HG03175 (cell line): ENCODE measurements around the gene TNS4.
"Not testable (repeated sequence)": the region's sequence is repeated elsewhere in the genome, so short reads cannot be mapped to it uniquely, and the experiment has no call there.

Experiments used
- ATAC-seq: cut with Tn5 transposase; IDR thresholded peaks from one replicate; pipeline ENCODE4 v1.9.1; 2021; ENCODE audit warnings: mild to moderate bottlenecking, moderate library complexity; ENCODE audit not compliant: unreplicated experiment

Gene TNS4, protein sequence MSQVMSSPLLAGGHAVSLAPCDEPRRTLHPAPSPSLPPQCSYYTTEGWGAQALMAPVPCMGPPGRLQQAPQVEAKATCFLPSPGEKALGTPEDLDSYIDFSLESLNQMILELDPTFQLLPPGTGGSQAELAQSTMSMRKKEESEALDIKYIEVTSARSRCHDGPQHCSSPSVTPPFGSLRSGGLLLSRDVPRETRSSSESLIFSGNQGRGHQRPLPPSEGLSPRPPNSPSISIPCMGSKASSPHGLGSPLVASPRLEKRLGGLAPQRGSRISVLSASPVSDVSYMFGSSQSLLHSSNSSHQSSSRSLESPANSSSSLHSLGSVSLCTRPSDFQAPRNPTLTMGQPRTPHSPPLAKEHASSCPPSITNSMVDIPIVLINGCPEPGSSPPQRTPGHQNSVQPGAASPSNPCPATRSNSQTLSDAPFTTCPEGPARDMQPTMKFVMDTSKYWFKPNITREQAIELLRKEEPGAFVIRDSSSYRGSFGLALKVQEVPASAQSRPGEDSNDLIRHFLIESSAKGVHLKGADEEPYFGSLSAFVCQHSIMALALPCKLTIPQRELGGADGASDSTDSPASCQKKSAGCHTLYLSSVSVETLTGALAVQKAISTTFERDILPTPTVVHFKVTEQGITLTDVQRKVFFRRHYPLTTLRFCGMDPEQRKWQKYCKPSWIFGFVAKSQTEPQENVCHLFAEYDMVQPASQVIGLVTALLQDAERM

DNA sequence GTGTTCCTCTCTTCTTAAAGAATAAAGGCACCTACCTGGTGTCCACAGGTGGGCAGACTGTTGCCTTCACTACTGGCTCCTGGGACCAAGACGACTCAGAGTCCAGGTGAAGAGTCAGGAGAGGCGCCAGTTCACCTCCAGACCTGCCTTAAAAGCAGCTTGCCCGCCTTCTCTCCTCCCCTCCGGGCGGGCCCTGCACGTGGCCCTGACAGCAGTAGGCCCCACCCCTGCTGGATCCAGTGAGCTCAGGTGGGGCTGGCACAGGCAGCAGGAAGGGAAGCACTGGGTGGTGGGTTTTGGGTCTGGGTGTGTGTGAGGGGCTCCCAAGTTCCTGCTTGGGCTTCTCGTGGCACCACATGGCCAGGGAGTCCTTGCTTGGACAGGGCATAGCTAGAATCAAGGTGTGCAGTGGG, at the start of gene TNS4:
TNS4 (minus strand) TSS at position 125 of the 413 bp plus-strand sequence. CDS start 5,198 bp downstream, outside the sequence.
- ATAC-seq = no peak

DNA sequence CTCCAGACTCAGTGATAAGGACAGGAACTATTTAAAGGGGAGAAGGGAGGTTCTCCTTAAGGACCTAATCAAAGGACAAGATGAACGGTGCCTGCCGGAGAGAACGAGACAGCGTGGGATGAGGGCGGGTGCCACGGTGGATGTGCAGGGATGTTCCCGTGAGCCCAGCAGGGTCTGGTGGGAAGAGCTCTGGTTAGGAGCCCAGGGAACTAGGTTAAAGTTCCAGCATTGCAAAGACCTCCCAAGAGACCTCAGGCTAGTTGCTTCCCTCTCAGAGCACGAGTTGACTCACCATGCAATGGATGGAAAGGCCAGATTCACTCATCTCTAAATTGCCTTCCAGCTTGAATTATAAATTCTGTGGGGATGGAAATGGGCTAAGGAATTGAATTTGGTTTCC, 49.2 kb upstream of the TNS4 start:
- no peak for ATAC-seq

- no peak for ATAC-seq
Measured at GRCh38 chr17:40548982-40549685, 47.7 kb upstream of the TNS4 start.

DNA sequence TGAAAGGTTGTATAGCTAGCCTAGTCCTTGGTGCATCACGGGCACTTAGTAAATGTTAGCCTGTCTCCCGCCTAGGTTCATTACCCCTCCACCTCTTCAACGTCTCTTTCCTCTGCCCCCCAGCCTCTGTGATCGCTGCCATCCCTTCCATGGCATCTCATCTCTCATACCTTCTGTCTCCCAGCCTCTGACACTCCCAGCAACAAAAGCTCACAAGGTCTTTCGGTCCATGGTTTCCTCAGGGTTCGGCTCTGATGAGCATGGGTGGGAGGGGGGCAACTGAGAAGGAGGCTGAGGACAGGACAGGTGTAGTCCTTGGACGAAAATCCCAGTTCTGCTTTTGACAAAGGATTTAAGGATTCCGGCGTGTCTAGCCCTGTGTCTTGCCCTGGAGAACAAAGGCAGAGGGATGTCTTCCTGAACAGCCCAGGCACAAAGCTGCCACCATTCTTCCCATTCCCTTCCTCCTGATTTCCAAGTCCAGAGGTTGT, 47.1 kb upstream of the TNS4 start:
- ATAC-seq = no peak

DNA sequence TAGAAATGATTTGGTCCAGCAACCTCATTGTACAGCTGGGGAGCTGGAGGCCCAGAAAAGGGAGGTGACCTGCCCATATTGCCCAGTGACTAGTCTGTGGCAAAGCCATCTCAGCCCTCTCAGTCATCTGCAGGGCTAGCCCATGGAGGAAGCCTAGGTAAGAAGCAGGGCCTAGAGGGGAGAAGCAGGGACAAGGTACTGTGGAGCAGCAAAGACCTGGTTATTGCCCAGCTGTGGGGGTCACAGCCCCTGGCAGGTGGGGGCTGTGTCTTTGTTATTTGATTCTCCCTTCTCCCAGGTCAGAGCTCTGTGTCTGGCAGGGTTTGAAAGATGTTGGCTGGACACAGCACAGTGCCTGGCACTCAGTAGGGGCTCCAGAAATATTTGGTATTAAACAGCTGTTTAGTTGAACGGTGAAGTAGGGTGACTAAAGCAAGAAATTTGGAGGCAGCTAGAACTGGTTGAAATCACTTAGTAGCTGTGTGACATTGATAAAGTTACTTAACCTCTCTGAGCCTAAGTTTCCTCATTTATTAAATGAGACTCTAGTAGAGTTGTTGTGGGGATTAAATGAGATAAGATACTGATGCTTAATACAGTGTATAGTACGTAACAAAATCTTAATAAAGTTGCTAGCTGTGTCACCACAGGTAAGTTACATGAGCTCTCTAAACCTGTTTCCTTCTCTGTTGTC, 46.5 kb upstream of the TNS4 start:
- ATAC-seq = no peak

DNA sequence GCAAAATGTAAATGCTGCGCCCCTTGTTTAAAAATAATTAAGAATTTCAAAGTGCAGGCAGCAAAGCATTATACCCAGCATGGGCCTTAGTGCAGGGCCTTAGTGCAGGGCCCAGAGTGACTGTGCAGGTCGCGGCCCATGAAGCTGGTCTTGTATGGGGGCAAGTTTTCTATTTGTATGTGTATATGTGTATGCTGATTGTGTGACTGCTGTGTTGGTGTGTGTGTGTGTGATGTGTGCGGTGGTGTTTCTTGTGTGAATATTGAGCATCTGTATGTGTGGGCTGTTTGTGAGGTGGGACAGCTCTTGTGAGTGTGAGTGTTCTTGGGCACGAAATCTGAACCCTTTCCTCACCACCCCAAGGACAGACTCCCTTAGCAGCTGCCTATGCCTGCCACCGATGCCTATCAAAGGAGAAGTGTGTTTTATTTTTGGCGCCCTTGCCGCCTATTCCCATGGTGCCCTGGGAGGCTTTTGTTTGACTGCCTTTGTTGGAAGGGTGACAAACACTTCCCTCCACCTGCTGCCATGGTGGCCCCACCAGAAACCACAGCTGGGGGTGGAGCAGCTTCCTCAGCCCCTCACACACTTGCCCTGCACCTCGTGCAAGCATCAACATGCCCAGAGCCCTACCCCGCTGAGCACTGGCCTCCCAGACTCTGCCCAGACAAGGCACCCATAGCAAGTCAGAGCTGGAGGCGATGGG, 45.8 kb upstream of the TNS4 start:
- ATAC-seq = no peak

DNA sequence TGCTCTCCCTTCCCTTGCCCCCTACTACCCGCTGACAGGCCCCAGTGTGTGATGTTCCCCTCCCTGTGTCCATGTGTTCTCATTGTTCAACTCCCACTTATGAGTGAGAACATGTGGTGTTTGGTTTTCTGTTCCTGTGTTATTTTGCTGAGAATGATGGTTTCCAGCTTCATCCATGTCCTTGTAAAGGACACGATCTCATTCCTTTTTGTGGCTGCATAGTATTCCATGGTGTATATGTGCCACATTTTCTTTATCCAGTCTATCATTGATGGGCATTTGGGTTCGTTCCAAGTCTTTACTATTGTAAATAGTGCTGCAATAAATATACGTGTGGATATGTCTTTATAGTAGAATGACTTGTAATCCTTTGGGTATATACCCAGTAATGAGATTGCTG, 45.1 kb upstream of the TNS4 start:
- not testable (repeated sequence) for ATAC-seq

GRCh38 chr17:40545660-40546059, 44.2 kb upstream of the TNS4 start:
- ATAC-seq = no peak

- ATAC-seq = no peak
Measured at GRCh38 chr17:40542558-40543411, 41.4 kb upstream of the TNS4 start.

DNA sequence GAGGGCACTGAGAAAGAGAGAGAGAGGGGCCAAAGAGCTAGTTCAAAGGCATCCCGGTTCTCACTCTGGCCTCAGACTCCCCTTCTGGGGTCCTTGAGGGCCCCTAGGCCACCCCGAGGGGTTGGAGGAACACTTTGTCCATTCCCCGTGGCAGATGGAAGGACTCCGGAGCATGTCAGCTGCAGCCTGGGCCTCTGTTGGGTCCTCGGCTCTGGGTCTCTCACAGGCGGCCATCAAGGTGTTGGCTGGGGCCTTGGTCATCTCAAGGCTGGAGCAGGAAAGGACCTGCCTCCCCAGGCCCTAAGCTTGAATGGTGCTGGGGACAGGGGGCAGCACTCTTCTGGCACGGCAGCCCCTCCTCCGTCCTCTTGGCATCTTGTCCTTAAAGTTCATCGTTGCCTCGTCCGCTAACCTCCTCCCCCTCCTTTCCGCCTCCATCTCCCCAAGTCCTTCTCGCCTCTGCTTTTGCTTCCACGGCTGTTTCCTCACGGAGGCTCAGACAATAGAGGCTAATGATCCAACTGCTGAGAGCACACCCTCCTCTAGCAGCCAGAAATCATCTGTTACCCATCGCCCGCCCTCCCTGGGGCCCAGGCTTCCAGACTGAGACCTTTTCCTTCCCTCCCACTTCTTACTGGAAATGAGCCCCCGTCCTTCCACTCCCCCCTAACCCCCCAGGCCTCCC, 40.6 kb upstream of the TNS4 start:
- no peak for ATAC-seq

DNA sequence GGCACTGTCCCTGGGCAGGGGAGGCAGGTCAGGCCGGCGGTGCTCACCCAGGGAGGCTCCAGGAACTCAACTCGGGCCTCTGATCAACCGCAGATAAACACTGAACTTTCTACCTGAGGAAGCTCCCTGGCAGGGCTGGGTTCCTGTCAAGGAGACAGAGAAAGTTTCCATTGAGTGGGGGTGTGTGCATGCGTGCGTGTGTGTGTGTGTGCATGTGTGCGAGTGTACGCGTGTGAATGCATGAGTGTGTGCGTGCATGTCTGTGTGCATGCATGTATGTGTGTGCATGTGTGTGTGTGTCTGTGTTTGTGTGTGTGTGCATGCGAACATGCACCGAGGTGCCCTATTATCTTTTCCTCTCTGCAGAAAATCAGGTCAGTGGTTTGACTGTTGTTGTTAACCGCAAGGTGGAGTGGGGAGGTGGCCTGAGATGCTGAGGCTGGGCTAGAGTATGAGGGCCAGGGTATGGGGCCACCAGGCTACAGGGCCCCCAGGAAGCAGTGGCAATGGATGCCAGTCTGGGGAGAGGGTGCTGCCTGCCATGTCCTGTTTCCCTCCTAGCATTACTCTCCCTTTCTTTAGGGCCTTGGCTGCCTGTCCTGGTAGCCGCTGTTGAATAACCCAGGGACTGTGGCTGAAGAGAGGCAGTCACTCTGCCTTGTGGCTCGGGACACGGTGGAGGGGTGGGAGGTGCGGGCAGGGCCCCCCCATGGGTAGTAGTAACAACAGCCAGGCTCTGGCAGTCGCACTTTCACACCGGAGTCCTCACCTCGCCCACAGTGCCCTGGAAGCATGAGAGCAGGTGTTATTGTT, 39.8 kb upstream of the TNS4 start:
- ATAC-seq = no peak

- ATAC-seq = no peak
Measured at GRCh38 chr17:40540448-40540847, 39.0 kb upstream of the TNS4 start.

DNA sequence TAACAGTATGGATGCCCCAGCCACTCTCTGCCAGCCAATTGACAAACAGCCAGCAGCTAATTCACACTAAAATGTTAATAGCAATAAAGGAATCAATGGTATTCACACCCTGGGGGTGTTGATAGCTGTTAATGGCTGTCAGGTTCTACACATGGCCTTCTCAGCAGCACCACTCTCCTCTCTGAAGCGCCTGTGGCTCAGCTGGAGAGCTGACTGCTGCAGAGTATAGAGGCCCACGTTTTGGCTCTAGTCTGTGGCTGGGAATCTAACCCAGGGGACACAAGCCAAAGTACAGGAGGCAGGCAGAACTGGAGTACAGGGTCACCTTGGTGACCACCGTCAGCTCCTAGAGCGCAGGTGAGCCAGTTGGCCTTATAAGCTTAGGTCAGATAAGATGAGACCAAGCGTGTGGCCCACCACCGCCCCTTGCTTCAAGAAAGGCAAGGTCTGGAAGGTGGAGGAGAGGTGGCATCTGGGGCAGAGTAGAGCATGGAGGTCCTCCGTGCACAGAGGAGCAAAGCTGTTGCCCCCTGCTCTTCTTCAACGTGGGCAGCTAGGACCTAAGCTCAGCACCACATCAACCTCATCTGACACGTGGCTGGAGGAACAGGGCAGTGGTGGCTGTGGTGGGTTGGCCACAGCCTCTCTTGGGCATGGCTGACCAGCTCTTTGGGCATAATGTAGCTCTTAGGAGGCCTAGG, 38.4 kb upstream of the TNS4 start:
- no peak for ATAC-seq

DNA sequence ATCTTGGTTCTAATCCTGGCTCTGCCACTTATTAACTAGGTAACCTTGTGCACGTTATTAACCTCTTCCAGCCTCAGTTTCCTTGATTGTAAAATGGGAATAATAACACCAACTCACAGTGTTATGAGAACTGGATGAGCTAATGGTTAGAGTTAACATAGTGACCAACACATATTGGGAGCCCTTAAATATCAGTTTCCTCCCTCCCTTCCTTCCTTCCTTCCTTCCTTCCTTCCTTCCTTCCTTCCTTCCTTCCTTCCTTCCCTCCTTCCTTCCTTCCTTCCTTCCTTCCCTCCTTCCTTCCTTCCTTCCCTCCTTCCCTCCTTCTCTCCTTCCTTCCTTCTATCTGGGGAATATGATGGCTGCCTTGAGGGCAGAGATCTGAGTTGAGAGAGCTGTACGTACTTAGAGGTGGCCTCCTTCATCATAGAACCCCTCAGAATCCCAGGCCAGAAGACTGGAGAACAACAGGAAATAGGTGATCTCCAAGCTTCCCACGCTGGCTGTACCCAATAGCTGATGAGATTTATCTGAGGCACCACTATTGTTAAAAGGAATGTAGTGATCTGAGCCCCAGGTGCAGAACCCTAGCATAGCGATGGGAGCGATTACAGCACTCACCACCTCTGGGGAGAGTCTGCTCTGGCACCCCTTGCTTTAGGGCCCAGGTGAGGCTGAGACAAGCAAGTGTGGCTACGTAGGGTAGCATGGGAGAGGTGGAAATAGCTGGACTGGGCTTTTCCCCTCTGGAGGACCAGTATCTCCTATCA, 37.7 kb upstream of the TNS4 start:
- ATAC-seq = no peak

DNA sequence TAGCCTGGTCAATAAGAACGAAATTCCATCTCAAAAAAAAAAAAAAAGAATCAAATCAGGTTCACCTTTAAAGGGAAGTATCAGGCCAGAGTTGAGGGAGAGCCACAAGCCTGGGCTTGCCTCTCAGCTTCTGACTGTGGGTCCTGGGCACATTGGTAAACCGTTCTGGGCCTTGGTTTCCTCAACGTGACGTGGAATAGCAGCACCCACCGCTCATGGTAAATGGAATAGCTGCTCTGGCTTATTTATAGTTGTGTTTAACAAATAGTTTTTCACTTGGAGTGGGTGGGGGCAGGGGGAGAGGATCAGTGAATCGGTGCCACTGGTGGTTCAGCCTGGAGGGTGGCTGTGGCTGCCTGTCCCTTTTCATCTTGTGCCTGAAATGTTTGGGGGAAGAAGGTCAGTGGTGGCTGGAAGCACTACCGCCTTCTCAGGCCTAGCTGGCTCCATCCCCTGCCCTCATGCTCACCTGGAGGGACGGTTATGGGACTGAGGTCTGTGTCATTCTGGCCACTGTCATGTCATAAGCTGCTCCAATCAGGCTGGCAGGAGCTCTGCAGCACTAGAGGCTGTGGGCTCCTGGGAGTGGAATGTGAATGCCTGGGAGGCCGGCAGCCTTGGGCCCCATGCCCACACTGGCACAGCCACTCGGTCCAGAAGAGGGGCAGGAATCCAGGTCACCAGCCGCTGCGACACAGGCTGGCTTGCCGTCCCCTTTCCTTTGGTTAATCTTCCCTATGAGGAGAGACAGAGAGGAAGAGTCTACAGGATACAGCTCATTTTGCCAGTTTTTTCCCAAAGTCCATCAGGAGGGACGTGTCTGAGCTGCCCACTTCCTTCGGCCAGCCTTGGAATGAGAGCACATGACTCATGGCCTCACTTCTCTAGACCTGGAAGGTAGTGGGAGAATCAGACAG, 36.9 kb upstream of the TNS4 start:
- ATAC-seq = no peak
